Astrocyte of the spinal cord (primary cell): ENCODE results near the gene MACF1.

Source experiments
- DNase-seq: peaks from one replicate; pipeline ENCODE4 v3.0.0; 2011; ENCODE audit warnings: low read depth, low spot score
- H3K4me3 ChIP-seq: 2 replicates; pipeline ENCODE4 v1.5.1; 2011; ENCODE audit warnings: low read depth, mild to moderate bottlenecking, low read length, moderate library complexity
- CTCF ChIP-seq: IDR thresholded peaks from 2 replicates; pipeline ENCODE4 v1.5.1; 2012; ENCODE audit warnings: low read depth, mild to moderate bottlenecking, low read length, inconsistent platforms
- in situ Hi-C: cut with HindIII; loops from 2 replicates; pipeline ENCODE4 v1.10.0; 2017; ENCODE audit warnings: low sequenced_read_pairs

Gene MACF1

DNA sequence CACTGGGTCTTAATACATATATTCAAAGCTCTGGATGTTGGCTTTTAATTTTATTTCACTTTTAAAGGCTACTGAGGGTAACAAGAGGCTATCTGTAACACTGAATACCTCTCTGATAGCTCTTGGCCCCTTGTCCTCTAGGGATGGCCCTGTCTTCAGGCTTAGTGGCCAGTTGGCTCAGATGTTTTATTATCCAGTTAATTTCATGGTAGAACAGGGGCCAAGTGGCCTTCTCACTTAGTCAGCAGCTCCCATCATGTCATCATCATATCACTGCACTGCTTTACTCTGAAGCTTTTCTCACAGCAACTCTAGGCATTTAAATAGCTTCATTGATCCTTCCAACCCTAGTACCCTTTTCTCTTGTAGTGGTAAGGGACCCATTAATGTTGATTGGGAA is 40.2 kb upstream of the MACF1 start:
- no peak overlapping the region for H3K4me3 ChIP-seq
- in situ Hi-C loops, result no loop called here
- no peak for DNase-seq
- no peak for TF ChIP-seq CTCF

DNA sequence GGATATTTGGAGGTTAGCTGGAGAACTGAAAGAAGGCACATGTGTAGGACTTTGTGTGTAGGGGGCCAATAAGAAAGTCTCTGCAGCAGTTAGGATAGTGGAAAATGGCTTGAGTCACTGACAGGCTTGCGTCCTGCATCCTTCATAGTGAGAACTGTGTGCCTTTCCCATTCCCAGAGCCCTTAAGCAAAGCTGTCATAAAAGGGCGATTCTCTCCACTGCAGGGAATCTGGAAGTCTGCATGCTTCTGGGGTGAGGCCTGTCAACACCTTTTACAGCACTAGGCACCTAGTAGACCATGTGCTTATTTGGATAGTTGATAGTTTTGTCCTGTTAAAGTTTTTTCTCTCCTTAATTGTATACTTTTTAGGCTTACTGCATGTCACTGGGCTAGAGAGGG is 39.4 kb upstream of the MACF1 start:
- DNase-seq, result no peak
- in situ Hi-C loops, result no loop called here

GRCh38 chr1:39165488-39165887 is 39.0 kb upstream of the MACF1 start:
- TF ChIP-seq CTCF, result no peak
- in situ Hi-C loops, result no loop called here
- no peak for DNase-seq
- no peak overlapping the region for H3K4me3 ChIP-seq

More for the DNA sequence above, 39.4 kb upstream of the MACF1 start:
- no peak overlapping the region for H3K4me3 ChIP-seq
- no peak for TF ChIP-seq CTCF

GRCh38 chr1:39167632-39168209 is 36.8 kb upstream of the MACF1 start:
- no peak for DNase-seq
- H3K4me3 ChIP-seq, result no peak overlapping the region
- in situ Hi-C loops, result no loop called here
- TF ChIP-seq CTCF, result no peak

- H3K4me3 ChIP-seq, result no peak overlapping the region
- TF ChIP-seq CTCF, result no peak
- in situ Hi-C loops, result no loop called here
These were observed 36.0 kb upstream of the MACF1 start for GRCh38 chr1:39168301-39169080.

DNA sequence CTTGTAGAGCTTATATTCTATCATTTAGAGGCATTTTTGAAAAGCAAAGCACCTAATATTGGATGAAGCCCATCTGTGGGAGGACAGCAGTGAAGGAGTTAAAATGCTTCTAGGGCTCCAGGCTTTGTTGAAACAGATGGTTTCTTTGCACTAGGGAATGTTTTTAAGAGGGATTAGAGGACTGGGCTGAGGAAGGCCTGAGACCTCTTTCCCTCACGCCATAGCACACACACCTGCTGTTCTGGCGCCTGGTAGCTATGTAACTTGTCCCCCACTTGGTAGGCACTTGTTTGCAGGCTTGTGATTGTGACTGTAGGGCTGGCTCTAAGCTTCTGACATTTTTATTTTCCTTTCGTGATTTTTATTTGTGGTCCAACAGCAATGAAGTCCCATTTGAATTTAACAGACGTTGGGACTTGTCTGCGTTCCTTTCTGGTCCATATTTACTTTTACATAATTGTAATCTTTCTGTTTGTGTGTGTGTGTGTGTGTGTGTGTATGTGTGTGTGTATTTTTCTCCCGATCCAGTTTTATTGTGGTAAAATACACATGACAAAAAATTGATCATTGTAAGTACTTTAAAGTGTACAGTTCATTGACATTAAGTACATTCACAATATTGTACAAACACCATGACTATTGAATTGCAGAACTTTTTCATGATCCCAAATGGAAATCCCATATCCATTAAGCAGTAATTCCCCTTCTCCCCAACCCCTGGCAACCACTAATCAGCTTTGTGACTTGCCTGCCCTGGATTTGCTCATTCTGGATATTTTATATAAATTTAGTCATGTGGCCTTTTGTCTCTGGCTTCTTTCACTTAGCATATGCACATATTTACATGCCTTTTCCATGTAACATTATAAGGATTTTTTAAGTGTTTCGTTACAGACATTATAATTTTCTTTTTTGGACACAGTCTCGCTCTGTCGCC is 33.5 kb upstream of the MACF1 start:
- TF ChIP-seq CTCF, result no peak
- in situ Hi-C loops, result no loop called here
- no peak for DNase-seq
- no peak overlapping the region for H3K4me3 ChIP-seq

More at GRCh38 chr1:39168301-39169080, 36.0 kb upstream of the MACF1 start:
- no peak for DNase-seq
